OCI-LY7 (cell line): Measurements from ENCODE around the gene IDNK.

ENCODE experiments used
- CTCF ChIP-seq: fragments of 200-600 bp; sonication (generic); conservative IDR thresholded peaks from 2 replicates; pipeline ENCODE4 v1.5.1; 2014; ENCODE audit warnings: mild to moderate bottlenecking, antibody characterized with exemption, low read length, moderate library complexity, mixed read lengths
- EZH2phosphoT487 ChIP-seq: fragments of 200-600 bp; sonication (generic); IDR thresholded peaks from 2 replicates; pipeline ENCODE4 v1.6.1; 2018; ENCODE audit warnings: low read depth, borderline replicate concordance, mild to moderate bottlenecking, mixed run types, antibody characterized with exemption, low read length, moderate library complexity, mixed read lengths

- TF ChIP-seq CTCF (no peak), EZH2phosphoT487 (no peak)
Observed at GRCh38 chr9:83671451-83671850, 48.5 kb downstream of the IDNK start.
